B cell (primary cell): ENCODE data around the gene EEF1A2. TPM values are rescaled to one million over a fixed set of nuclear protein-coding genes. Genes with fewer than 3 reads are reported as not detected.

Source experiments
- ATAC-seq: fragments of 200-7000 bp; cut with Tn5 transposase; one replicate; pipeline ENCODE4 v1.10.0; 2021; ENCODE audit warnings: low read depth, mild to moderate bottlenecking, moderate number of reproducible peaks, moderate library complexity
- CTCF ChIA-PET: fragments of 350-600 bp; sonication (Branson Sonifier 250); formaldehyde crosslinking; loops from one replicate; lab custom pipeline; 2021; ENCODE audit warnings: antibody characterized with exemption, inconsistent platforms; lab: Charles Lee
- POLR2A ChIA-PET: fragments of 350-600 bp; sonication (Branson Sonifier 250); formaldehyde crosslinking; loops from one replicate; lab custom pipeline; 2021; ENCODE audit warnings: antibody characterized with exemption; lab: Charles Lee
- DNase-seq: peaks from one replicate; pipeline ENCODE4 v3.0.0; 2013
- H2AFZ ChIP-seq: 2 replicates; pipeline ENCODE4 v1.6.1; 2012; ENCODE audit warnings: mild to moderate bottlenecking, low read depth, low read length; ENCODE audit not compliant: insufficient read depth, poor library complexity, severe bottlenecking
- H3K27ac ChIP-seq, 2 donors: 1 replicate in 1 of 2; 2 replicates in 1 of 2; pipeline ENCODE4 v1.5.1; 2012 to 2013; ENCODE audit warnings: low read length in 2 of 2, mild to moderate bottlenecking in 2 of 2, moderate library complexity in 1 of 2
- H3K27me3 ChIP-seq, 4 experiments: fragments of 200-600 bp in 1 of 4; sonication (generic) in 1 of 4; replicated peaks in 1 of 4; 1 replicate in 2 of 4; 2 replicates in 2 of 4; pipeline versions ENCODE4 v1.6.1 to v1.7.0; 2013 to 2016; ENCODE audit warnings: low read length in 3 of 4, mild to moderate bottlenecking in 2 of 4, mixed read lengths in 1 of 4, moderate library complexity in 1 of 4; ENCODE audit not compliant: insufficient read depth in 4 of 4, control insufficient read depth in 3 of 4; ENCODE audit errors: control extremely low read depth in 1 of 4
- H3K36me3 ChIP-seq, 2 experiments: replicated peaks in 1 of 2; 1 replicate in 1 of 2; 2 replicates in 1 of 2; pipeline versions ENCODE4 v1.6.1 to v1.7.1; 2013; ENCODE audit warnings: low read length in 1 of 2; ENCODE audit not compliant: insufficient read depth in 2 of 2, control insufficient read depth in 1 of 2; ENCODE audit errors: control extremely low read depth in 1 of 2, extremely low read depth in 1 of 2
- H3K4me1 ChIP-seq, 2 donors: fragments of 200-600 bp in 1 of 2; sonication (generic) in 1 of 2; 1 replicate in 1 of 2; 2 replicates in 1 of 2; pipeline versions ENCODE4 v1.5.1 to v1.6.1; 2013 to 2017; ENCODE audit warnings: low read length in 2 of 2; ENCODE audit not compliant: control insufficient read depth in 2 of 2, insufficient read depth in 2 of 2
- H3K4me2 ChIP-seq: replicated peaks from 2 replicates; pipeline ENCODE3; 2012; ENCODE audit warnings: mild to moderate bottlenecking, low read depth, low read length; ENCODE audit not compliant: poor library complexity, severe bottlenecking
- H3K4me3 ChIP-seq, 5 experiments: fragments of 200-600 bp in 1 of 5; sonication (generic) in 1 of 5; 1 replicate in 3 of 5; 2 replicates in 2 of 5; pipeline versions ENCODE4 v1.5.1 to v1.7.0; 2011 to 2016; ENCODE audit warnings: low read length in 4 of 5, mild to moderate bottlenecking in 4 of 5, low read depth in 2 of 5, control low read depth in 1 of 5, moderate library complexity in 1 of 5; ENCODE audit not compliant: insufficient read depth in 1 of 5; ENCODE audit errors: control extremely low read depth in 1 of 5, extremely low read depth in 1 of 5
- H3K79me2 ChIP-seq: fragments of 200-600 bp; sonication (generic); one replicate; pipeline ENCODE4 v1.6.0; 2016; ENCODE audit warnings: low read length; ENCODE audit not compliant: control insufficient read depth, insufficient read depth
- H3K9ac ChIP-seq: fragments of 200-600 bp; sonication (generic); 2 replicates; pipeline ENCODE4 v1.6.1; 2017; ENCODE audit warnings: mild to moderate bottlenecking, low read length, moderate library complexity
- H3K9me3 ChIP-seq, 3 donors: one replicate each; pipeline versions ENCODE4 v1.6.1 to v1.7.1; 2013; ENCODE audit warnings: low read length in 2 of 3; ENCODE audit not compliant: control insufficient read depth in 2 of 3, insufficient read depth in 1 of 3; ENCODE audit errors: control extremely low read depth in 1 of 3
- H4K20me1 ChIP-seq: 2 replicates; pipeline ENCODE4 v1.6.0; 2012; ENCODE audit warnings: mild to moderate bottlenecking, low read length; ENCODE audit not compliant: insufficient read depth, control insufficient read depth, poor library complexity, severe bottlenecking
- H3K27ac Mint-ChIP-seq: one replicate; pipeline ENCODE4 v1.8.0; 2021; ENCODE audit warnings: mixed read lengths
- H3K27me3 Mint-ChIP-seq: one replicate; pipeline ENCODE4 v1.8.0; 2021; ENCODE audit warnings: mixed read lengths
- H3K4me1 Mint-ChIP-seq: one replicate; pipeline ENCODE4 v1.8.0; 2021; ENCODE audit warnings: mixed read lengths
- H3K4me3 Mint-ChIP-seq: one replicate; pipeline ENCODE4 v1.8.0; 2021; ENCODE audit warnings: mixed read lengths
- H3K9me3 Mint-ChIP-seq: one replicate; pipeline ENCODE4 v1.8.0; 2022; ENCODE audit warnings: mixed read lengths; ENCODE audit not compliant: insufficient read depth
- CTCF ChIP-seq: fragments of 200-600 bp; IDR thresholded peaks from one replicate; pipeline ENCODE4 v1.8.0; 2022; ENCODE audit warnings: antibody characterized with exemption, mild to moderate bottlenecking
- EZH2 ChIP-seq: IDR thresholded peaks from 2 replicates; pipeline ENCODE4 v1.6.1; 2012; ENCODE audit warnings: borderline replicate concordance, low read depth, mild to moderate bottlenecking, moderate library complexity, low read length; ENCODE audit not compliant: insufficient read depth, poor library complexity, severe bottlenecking
- WGBS: methylation state at CpG from one replicate; pipeline ENCODE4 v1.1.5; 2013; ENCODE audit warnings: missing lambda C conversion rate; ENCODE audit not compliant: insufficient coverage; 5-methylcytosine and 5-hydroxymethylcytosine counted together
- intact Hi-C: fragments of 100-400 bp; cut with micrococcal nuclease; formaldehyde crosslinking; loops from one replicate; pipeline ENCODE4 v1.10.0; 2022
- polyA plus RNA-seq: library from polyadenylated mRNA; depleted of rRNA; stranded (reverse); fragments of >200 nt; gene quantifications from 2 replicates; pipeline ENCODE4 v1.2.3, GENCODE V29; 2012
- total RNA-seq, 2 donors: library from RNA; stranded (reverse); fragments of 120-200 nt in 1 of 2; gene quantifications; 1 replicate in 1 of 2; 2 replicates in 1 of 2; pipeline versions ENCODE4 v1.2.3 to v1.2.4, GENCODE V29; 2013 to 2022

Gene EEF1A2
- total and polyA plus RNA-seq, 2 donors (not counting 1 experiment from before 2014, with no cell fraction given): 2.2 to 2.9 TPM

DNA sequence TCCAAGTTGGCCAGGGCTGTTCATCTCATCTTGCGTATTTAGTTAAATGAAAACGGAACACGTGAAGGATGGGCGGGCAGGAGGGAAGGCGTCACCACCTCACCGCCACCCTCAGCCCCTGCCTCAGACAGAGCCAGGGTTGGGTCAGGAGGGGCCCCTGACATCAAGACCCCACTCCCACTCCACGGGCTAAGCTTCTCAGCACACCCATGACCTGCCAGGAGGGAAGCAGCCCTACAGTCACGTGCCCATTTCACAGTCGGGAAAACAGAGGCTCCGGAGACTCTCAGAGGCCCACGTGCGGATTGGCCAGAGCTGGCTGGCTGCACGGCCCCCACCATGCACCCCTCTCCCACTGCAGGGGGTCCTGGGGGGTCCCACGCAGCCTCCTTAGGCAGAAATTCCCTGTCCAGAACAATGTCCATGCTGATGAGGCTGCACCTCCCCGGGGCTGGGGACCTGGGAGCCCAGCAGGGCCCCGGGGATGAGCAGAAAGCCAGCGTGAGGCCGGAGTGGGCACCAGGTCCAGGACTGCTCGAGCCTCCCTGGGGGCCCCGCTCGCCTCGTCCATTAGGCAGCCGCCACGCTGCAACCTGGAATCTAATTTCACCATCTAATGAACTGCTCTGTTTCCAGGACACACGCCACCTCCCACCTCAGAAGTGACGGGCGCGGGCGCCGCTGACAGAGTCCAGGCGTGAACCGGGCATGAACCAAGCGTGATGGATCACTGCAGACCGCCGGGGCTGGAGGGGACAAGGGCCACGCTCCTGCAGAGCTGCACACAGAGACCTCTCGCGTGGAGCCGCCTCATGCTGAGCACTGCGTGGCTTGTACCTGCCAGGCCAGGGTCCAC, 42.2 kb downstream of the EEF1A2 start:
- POLR2A ChIA-PET: no interaction called here
- H3K79me2 ChIP-seq: no peaks in the 10 kb centered on the region
- CTCF ChIA-PET: no interaction called here
- intact Hi-C loops: no loop called here
- TF ChIP-seq EZH2: no peak
- TF ChIP-seq CTCF: no peak
- no peak overlapping the region for H3K27ac Mint-ChIP-seq
- WGBS: 86% methylated on average over 34 of the region's 40 CpGs
- no peak overlapping the region for H3K4me3 Mint-ChIP-seq
- peaks cover 11% of the 10 kb centered on the region for H3K4me1 Mint-ChIP-seq
- H4K20me1 ChIP-seq: no peaks in the 10 kb centered on the region
- no peak overlapping the region for H3K27ac ChIP-seq
- H3K27me3 Mint-ChIP-seq: peaks cover 22% of the 10 kb centered on the region
- peaks cover 7 to 16% of the 10 kb centered on the region in 2 donors for H3K4me1 ChIP-seq
- H3K4me2 ChIP-seq: peak overlapping the region; percentile 34
- no peak for DNase-seq
- H2AFZ ChIP-seq: no peak overlapping the region
- H3K4me3 ChIP-seq: no peak overlapping the region
- peaks cover 0 to 6% (median 0%) of the 10 kb centered on the region in 3 donors for H3K9me3 ChIP-seq
- H3K36me3 ChIP-seq: no peaks in the 10 kb centered on the region
- ATAC-seq: no peak
- no peaks in the 10 kb centered on the region for H3K9me3 Mint-ChIP-seq
- H3K27me3 ChIP-seq: peaks cover 0 to 19% (median 6%) of the 10 kb centered on the region in 4 experiments
- H3K9ac ChIP-seq: no peak overlapping the region

DNA sequence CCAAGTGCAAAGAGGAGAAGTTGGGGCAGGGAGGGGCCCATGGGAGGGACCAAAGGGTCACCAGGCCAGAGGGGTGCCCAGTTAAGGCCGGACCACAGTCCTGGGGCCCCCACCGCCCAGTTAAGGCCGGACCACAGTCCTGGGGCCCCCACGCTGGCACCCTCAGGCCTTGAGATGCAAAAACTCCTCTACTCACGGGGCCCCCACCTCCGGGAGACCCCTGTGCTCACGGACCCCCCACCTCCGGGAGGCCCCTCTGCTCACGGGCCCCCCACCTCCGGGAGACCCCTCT, 43.4 kb downstream of the EEF1A2 start:
- intact Hi-C loops: no loop called here

More for the DNA sequence above, 43.4 kb downstream of the EEF1A2 start:
- Histone ChIP-seq H2AFZ (no peak overlapping the region), H4K20me1 (no peaks in the 10 kb centered on the region), H3K9me3 (peaks cover 0 to 6% (median 0%) of the 10 kb centered on the region in 3 donors), H3K27ac (no peak overlapping the region), H3K27me3 (peaks cover 0 to 19% (median 6%) of the 10 kb centered on the region in 4 experiments), H3K36me3 (no peaks in the 10 kb centered on the region), H3K9ac (no peak overlapping the region), H3K79me2 (no peaks in the 10 kb centered on the region), H3K4me3 (no peak overlapping the region), H3K4me1 (peaks cover 7 to 16% of the 10 kb centered on the region in 2 donors), H3K4me2 (no peak overlapping the region)
- H3K4me1 Mint-ChIP-seq: peaks cover 11% of the 10 kb centered on the region
- POLR2A ChIA-PET: no interaction called here
- no peak overlapping the region for H3K4me3 Mint-ChIP-seq
- TF ChIP-seq CTCF: no peak
- no peak for TF ChIP-seq EZH2
- peaks cover 15% of the 10 kb centered on the region for H3K27me3 Mint-ChIP-seq
- H3K27ac Mint-ChIP-seq: no peak overlapping the region
- no peak for ATAC-seq
- 80% methylated on average over 4 of the region's 10 CpGs for WGBS
- H3K9me3 Mint-ChIP-seq: no peaks in the 10 kb centered on the region
- CTCF ChIA-PET: no interaction called here
- DNase-seq: no peak
